B cell (primary cell): ENCODE data around the gene CPE. TPM values are rescaled to one million over a fixed set of nuclear protein-coding genes. Genes with fewer than 3 reads are reported as not detected.

Experiments
- ATAC-seq: fragments of 200-7000 bp; cut with Tn5 transposase; one replicate; pipeline ENCODE4 v1.10.0; 2021; ENCODE audit warnings: low read depth, mild to moderate bottlenecking, moderate number of reproducible peaks, moderate library complexity
- CTCF ChIA-PET: fragments of 350-600 bp; sonication (Branson Sonifier 250); formaldehyde crosslinking; loops from one replicate; lab custom pipeline; 2021; ENCODE audit warnings: antibody characterized with exemption, inconsistent platforms; lab: Charles Lee
- POLR2A ChIA-PET: fragments of 350-600 bp; sonication (Branson Sonifier 250); formaldehyde crosslinking; loops from one replicate; lab custom pipeline; 2021; ENCODE audit warnings: antibody characterized with exemption; lab: Charles Lee
- DNase-seq: peaks from one replicate; pipeline ENCODE4 v3.0.0; 2013
- H2AFZ ChIP-seq: 2 replicates; pipeline ENCODE4 v1.6.1; 2012; ENCODE audit warnings: mild to moderate bottlenecking, low read depth, low read length; ENCODE audit not compliant: insufficient read depth, poor library complexity, severe bottlenecking
- H3K27ac ChIP-seq, 2 donors: 1 replicate in 1 of 2; 2 replicates in 1 of 2; pipeline ENCODE4 v1.5.1; 2012 to 2013; ENCODE audit warnings: low read length in 2 of 2, mild to moderate bottlenecking in 2 of 2, moderate library complexity in 1 of 2
- H3K27me3 ChIP-seq, 4 experiments: fragments of 200-600 bp in 1 of 4; sonication (generic) in 1 of 4; replicated peaks in 1 of 4; 1 replicate in 2 of 4; 2 replicates in 2 of 4; pipeline versions ENCODE4 v1.6.1 to v1.7.0; 2013 to 2016; ENCODE audit warnings: low read length in 3 of 4, mild to moderate bottlenecking in 2 of 4, mixed read lengths in 1 of 4, moderate library complexity in 1 of 4; ENCODE audit not compliant: insufficient read depth in 4 of 4, control insufficient read depth in 3 of 4; ENCODE audit errors: control extremely low read depth in 1 of 4
- H3K36me3 ChIP-seq, 2 experiments: replicated peaks in 1 of 2; 1 replicate in 1 of 2; 2 replicates in 1 of 2; pipeline versions ENCODE4 v1.6.1 to v1.7.1; 2013; ENCODE audit warnings: low read length in 1 of 2; ENCODE audit not compliant: insufficient read depth in 2 of 2, control insufficient read depth in 1 of 2; ENCODE audit errors: control extremely low read depth in 1 of 2, extremely low read depth in 1 of 2
- H3K4me1 ChIP-seq, 2 donors: fragments of 200-600 bp in 1 of 2; sonication (generic) in 1 of 2; 1 replicate in 1 of 2; 2 replicates in 1 of 2; pipeline versions ENCODE4 v1.5.1 to v1.6.1; 2013 to 2017; ENCODE audit warnings: low read length in 2 of 2; ENCODE audit not compliant: control insufficient read depth in 2 of 2, insufficient read depth in 2 of 2
- H3K4me2 ChIP-seq: replicated peaks from 2 replicates; pipeline ENCODE3; 2012; ENCODE audit warnings: mild to moderate bottlenecking, low read depth, low read length; ENCODE audit not compliant: poor library complexity, severe bottlenecking
- H3K4me3 ChIP-seq, 5 experiments: fragments of 200-600 bp in 1 of 5; sonication (generic) in 1 of 5; 1 replicate in 3 of 5; 2 replicates in 2 of 5; pipeline versions ENCODE4 v1.5.1 to v1.7.0; 2011 to 2016; ENCODE audit warnings: low read length in 4 of 5, mild to moderate bottlenecking in 4 of 5, low read depth in 2 of 5, control low read depth in 1 of 5, moderate library complexity in 1 of 5; ENCODE audit not compliant: insufficient read depth in 1 of 5; ENCODE audit errors: control extremely low read depth in 1 of 5, extremely low read depth in 1 of 5
- H3K79me2 ChIP-seq: fragments of 200-600 bp; sonication (generic); one replicate; pipeline ENCODE4 v1.6.0; 2016; ENCODE audit warnings: low read length; ENCODE audit not compliant: control insufficient read depth, insufficient read depth
- H3K9ac ChIP-seq: fragments of 200-600 bp; sonication (generic); 2 replicates; pipeline ENCODE4 v1.6.1; 2017; ENCODE audit warnings: mild to moderate bottlenecking, low read length, moderate library complexity
- H3K9me3 ChIP-seq, 3 donors: one replicate each; pipeline versions ENCODE4 v1.6.1 to v1.7.1; 2013; ENCODE audit warnings: low read length in 2 of 3; ENCODE audit not compliant: control insufficient read depth in 2 of 3, insufficient read depth in 1 of 3; ENCODE audit errors: control extremely low read depth in 1 of 3
- H4K20me1 ChIP-seq: 2 replicates; pipeline ENCODE4 v1.6.0; 2012; ENCODE audit warnings: mild to moderate bottlenecking, low read length; ENCODE audit not compliant: insufficient read depth, control insufficient read depth, poor library complexity, severe bottlenecking
- H3K27ac Mint-ChIP-seq: one replicate; pipeline ENCODE4 v1.8.0; 2021; ENCODE audit warnings: mixed read lengths
- H3K27me3 Mint-ChIP-seq: one replicate; pipeline ENCODE4 v1.8.0; 2021; ENCODE audit warnings: mixed read lengths
- H3K4me1 Mint-ChIP-seq: one replicate; pipeline ENCODE4 v1.8.0; 2021; ENCODE audit warnings: mixed read lengths
- H3K4me3 Mint-ChIP-seq: one replicate; pipeline ENCODE4 v1.8.0; 2021; ENCODE audit warnings: mixed read lengths
- H3K9me3 Mint-ChIP-seq: one replicate; pipeline ENCODE4 v1.8.0; 2022; ENCODE audit warnings: mixed read lengths; ENCODE audit not compliant: insufficient read depth
- CTCF ChIP-seq: fragments of 200-600 bp; IDR thresholded peaks from one replicate; pipeline ENCODE4 v1.8.0; 2022; ENCODE audit warnings: antibody characterized with exemption, mild to moderate bottlenecking
- EZH2 ChIP-seq: IDR thresholded peaks from 2 replicates; pipeline ENCODE4 v1.6.1; 2012; ENCODE audit warnings: borderline replicate concordance, low read depth, mild to moderate bottlenecking, moderate library complexity, low read length; ENCODE audit not compliant: insufficient read depth, poor library complexity, severe bottlenecking
- WGBS: methylation state at CpG from one replicate; pipeline ENCODE4 v1.1.5; 2013; ENCODE audit warnings: missing lambda C conversion rate; ENCODE audit not compliant: insufficient coverage; 5-methylcytosine and 5-hydroxymethylcytosine counted together
- intact Hi-C: fragments of 100-400 bp; cut with micrococcal nuclease; formaldehyde crosslinking; loops from one replicate; pipeline ENCODE4 v1.10.0; 2022
- polyA plus RNA-seq: library from polyadenylated mRNA; depleted of rRNA; stranded (reverse); fragments of >200 nt; gene quantifications from 2 replicates; pipeline ENCODE4 v1.2.3, GENCODE V29; 2012
- total RNA-seq, 2 donors: library from RNA; stranded (reverse); fragments of 120-200 nt in 1 of 2; gene quantifications; 1 replicate in 1 of 2; 2 replicates in 1 of 2; pipeline versions ENCODE4 v1.2.3 to v1.2.4, GENCODE V29; 2013 to 2022

CPE gene
- total and polyA plus RNA-seq, 2 donors (not counting 1 experiment from before 2014, with no cell fraction given), result not detected

- Mint-ChIP-seq H3K4me1 (no peaks in the 10 kb centered on the region), H3K27me3 (peaks cover 5% of the 10 kb centered on the region), H3K9me3 (no peaks in the 10 kb centered on the region), H3K4me3 (no peak overlapping the region), H3K27ac (no peak overlapping the region)
- H3K36me3 ChIP-seq, result no peaks in the 10 kb centered on the region
- no peak overlapping the region for H3K9ac ChIP-seq
- H2AFZ ChIP-seq, result no peak overlapping the region
- no peak for DNase-seq
- H3K27ac ChIP-seq, result no peak overlapping the region
- TF ChIP-seq EZH2 (no peak), CTCF (no peak)
- POLR2A ChIA-PET, result no interaction called here
- H3K4me1 ChIP-seq, result no peaks in the 10 kb centered on the region
- WGBS, result no CpG with 5 or more reads among the region's 2 CpGs
- CTCF ChIA-PET, result interaction anchor here (0.8 to 1.2 kb wide), 2 partner anchors 8 to 11 kb away, joined by 3 to 5 read pairs; no protein-coding TSS in a partner anchor
- H3K4me2 ChIP-seq, result no peak overlapping the region
- intact Hi-C loops, result no loop called here
- no peaks in the 10 kb centered on the region for H4K20me1 ChIP-seq
- no peak overlapping the region for H3K4me3 ChIP-seq
- H3K27me3 ChIP-seq, result no peaks in the 10 kb centered on the region
- H3K9me3 ChIP-seq, result peaks cover 0 to 20% (median 4%) of the 10 kb centered on the region in 3 donors
- ATAC-seq, result no peak
- no peaks in the 10 kb centered on the region for H3K79me2 ChIP-seq
Observed at GRCh38 chr4:165472943-165473676, 94.3 kb downstream of the CPE start.
